ENCODE measurements around the gene SMCO2. TPM values are rescaled to one million over a fixed set of nuclear protein-coding genes. Genes with fewer than 3 reads are reported as not detected.

Gene SMCO2
- total RNA-seq, 1 experiment from 2014 or later = not detected

GRCh38 chr12:27504507-27504906 lies 58.0 kb downstream of the SMCO2 start:
- intact Hi-C loops (cut with micrococcal nuclease) = no loop called here
- Histone ChIP-seq H4K20me1 (ENCODE audit: insufficient read depth) (no peaks in the 10 kb centered on the region), H3K9ac (ENCODE audit: low read length) (no peak overlapping the region), H3K79me2 (ENCODE audit: insufficient read depth, low read length) (no peaks in the 10 kb centered on the region), H3K9me2 (ENCODE audit: insufficient read depth) (no peaks in the 10 kb centered on the region), H3K36me3 (ENCODE audit: control insufficient read depth in 1 of 2, insufficient read depth in 2 of 2, low read length in 2 of 2) (no peaks in the 10 kb centered on the region), H3K4me2 (ENCODE audit: low read length) (no peak overlapping the region), H3K9me3 (ENCODE audit: control insufficient read depth in 1 of 2, insufficient read depth in 1 of 2, low read depth in 1 of 2, low read length in 2 of 2) (no peaks in the 10 kb centered on the region), H3K4me1 (ENCODE audit: control insufficient read depth in 1 of 2, insufficient read depth in 2 of 2, low read length in 2 of 2) (no peaks in the 10 kb centered on the region), H3K27me3 (ENCODE audit: insufficient read depth, low read length) (no peaks in the 10 kb centered on the region), H2AFZ (ENCODE audit: low read depth, low read length, poor library complexity, severe bottlenecking) (no peak overlapping the region), H3K4me3 (replicated peaks in 1 of 2; ENCODE audit: low read depth in 1 of 2, low read length in 2 of 2) (no peak overlapping the region), H3K27ac (ENCODE audit: low read depth, low read length) (no peak overlapping the region)
- RAD21 ChIA-PET (ENCODE audit: low non-redundant PET in 1 of 2, low total read pairs in 2 of 2, uncharacterized antibody in 2 of 2, unreplicated experiment in 2 of 2) = no interaction called here
- no TSS peak for BruUV-seq (replicated peaks)
- POLR2A ChIA-PET = no interaction called here
- CTCF ChIA-PET = interaction anchor here (1.2 kb wide), 1 partner anchor 70 kb away, joined by 4 read pairs; no protein-coding TSS in a partner anchor
- TF ChIP-seq RAD21 (IDR thresholded peaks at IDR 0.05; ENCODE audit: low read depth) = no peak
- TF ChIP-seq SRF (IDR thresholded peaks at IDR 0.05; ENCODE audit: low read depth) = no peak
- no peak for TF ChIP-seq ZBTB33 (IDR thresholded peaks at IDR 0.05; ENCODE audit: extremely low read depth, insufficient replicate concordance, low read length)
- TF ChIP-seq CBX3 (IDR thresholded peaks at IDR 0.05; ENCODE audit: low read depth) = no peak
- no peak for TF ChIP-seq FOSL1 (IDR thresholded peaks at IDR 0.05; ENCODE audit: low read depth)
- TF ChIP-seq ZFX (IDR thresholded peaks at IDR 0.05) = no peak
- no peak for TF ChIP-seq EZH2phosphoT487 (IDR thresholded peaks at IDR 0.05; ENCODE audit: borderline replicate concordance)
- TF ChIP-seq SP1 (IDR thresholded peaks at IDR 0.05; ENCODE audit: low read depth) = no peak
- ATAC-seq (no peak), DNase-seq (ENCODE audit: low read depth, low spot score) (no peak)

- H3K27ac ChIP-seq (ENCODE audit: low read depth, low read length) = no peak overlapping the region
- no peak overlapping the region for H3K9ac ChIP-seq (ENCODE audit: low read length)
- ATAC-seq (no peak), DNase-seq (ENCODE audit: low read depth, low spot score) (no peak)
- H3K9me3 ChIP-seq (ENCODE audit: control insufficient read depth in 1 of 2, insufficient read depth in 1 of 2, low read depth in 1 of 2, low read length in 2 of 2) = no peaks in the 10 kb centered on the region
- H4K20me1 ChIP-seq (ENCODE audit: insufficient read depth) = no peaks in the 10 kb centered on the region
- ChIA-PET RAD21 (ENCODE audit: low non-redundant PET in 1 of 2, low total read pairs in 2 of 2, uncharacterized antibody in 2 of 2, unreplicated experiment in 2 of 2) (no interaction called here), POLR2A (no interaction called here), CTCF (interaction anchor here (1.2 kb wide), 1 partner anchor 70 kb away, joined by 4 read pairs; no protein-coding TSS in a partner anchor)
- H3K4me1 ChIP-seq (ENCODE audit: control insufficient read depth in 1 of 2, insufficient read depth in 2 of 2, low read length in 2 of 2) = no peaks in the 10 kb centered on the region
- intact Hi-C loops (cut with micrococcal nuclease) = no loop called here
- H3K36me3 ChIP-seq (ENCODE audit: control insufficient read depth in 1 of 2, insufficient read depth in 2 of 2, low read length in 2 of 2) = no peaks in the 10 kb centered on the region
- no TSS peak for BruUV-seq (replicated peaks)
- no peak overlapping the region for H2AFZ ChIP-seq (ENCODE audit: low read depth, low read length, poor library complexity, severe bottlenecking)
- no peaks in the 10 kb centered on the region for H3K9me2 ChIP-seq (ENCODE audit: insufficient read depth)
- TF ChIP-seq YY1 (IDR thresholded peaks at IDR 0.05; ENCODE audit: extremely low read depth, insufficient replicate concordance, low read depth, low read length) = no peak
- TF ChIP-seq CBX3 (IDR thresholded peaks at IDR 0.05; ENCODE audit: low read depth) = no peak
- TF ChIP-seq EZH2 (IDR thresholded peaks at IDR 0.05) = no peak
- no peak for TF ChIP-seq MAX (IDR thresholded peaks at IDR 0.05)
- no peaks in the 10 kb centered on the region for H3K79me2 ChIP-seq (ENCODE audit: insufficient read depth, low read length)
- no peak overlapping the region for H3K4me2 ChIP-seq (ENCODE audit: low read length)
- no peaks in the 10 kb centered on the region for H3K27me3 ChIP-seq (ENCODE audit: insufficient read depth, low read length)
- H3K4me3 ChIP-seq (replicated peaks in 1 of 2; ENCODE audit: low read depth in 1 of 2, low read length in 2 of 2) = no peak overlapping the region
Measured at GRCh38 chr12:27505109-27505508, 58.6 kb downstream of the SMCO2 start.
